ENCODE results near the gene CCM2. TPM values are rescaled to one million over a fixed set of nuclear protein-coding genes. Genes with fewer than 3 reads are reported as not detected.

CCM2 gene
- total and polyA plus RNA-seq, 2 of the 8 experiments (the other 6 are each of a cell fraction or from before 2014, with no cell fraction given) = 31.6 to 41.2 TPM

DNA sequence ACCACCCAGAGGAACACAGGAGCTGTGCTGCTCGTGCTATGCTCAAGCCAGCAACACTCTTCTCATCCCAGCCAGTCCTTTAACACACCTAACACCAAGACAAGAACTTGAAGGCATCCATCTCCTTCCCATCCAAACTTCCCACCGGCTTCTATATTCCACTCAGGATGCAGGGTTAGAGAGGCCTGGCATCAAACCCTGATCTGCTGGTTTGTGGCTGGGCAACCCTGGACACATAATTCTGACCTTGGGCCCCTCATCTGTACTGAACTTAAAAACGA lies 15.6 kb upstream of the CCM2 start:
- peaks cover 9% of the 10 kb centered on the region; the same call in 1 of the 2 replicates for H3K23me2 ChIP-seq (ENCODE audit: low read depth, low read length)
- no peak overlapping the region for H4K8ac ChIP-seq (ENCODE audit: extremely low read depth, insufficient read depth, low read length)
- H3K4me2 ChIP-seq (ENCODE audit: insufficient read depth in 1 of 2, low read depth in 2 of 2, low read length in 2 of 2) = peak overlapping the region; percentile 88 to 98
- no peak overlapping the region for H2BK5ac ChIP-seq (ENCODE audit: low read depth, low read length)
- H3K4me1 ChIP-seq (replicated peaks in 1 of 4; ENCODE audit: control insufficient read depth in 3 of 4, insufficient read depth in 4 of 4, low read length in 3 of 4) = peaks cover 0 to 7% (median 5%) of the 10 kb centered on the region in 4 experiments; a peak in 3 of 7 replicates
- H3K56ac ChIP-seq (replicated peaks; ENCODE audit: insufficient read length, low read depth, low read length) = no peak overlapping the region
- H2BK120ac ChIP-seq (replicated peaks; ENCODE audit: low read depth, low read length) = no peak overlapping the region
- ChIA-PET POLR2A (ENCODE audit: partially characterized antibody) (interaction anchor here (0.9 to 13.3 kb wide), 10 partner anchors 10 to 220 kb away, joined by 3 to 327 read pairs (median 8); partner anchors contain the start of genes CCM2, H2AZ2 and TBRG4), CTCF (ENCODE audit: partially characterized antibody) (interaction anchor here (0.6 to 5.4 kb wide), 2 partner anchors 11 to 186 kb away, joined by 3 to 43 read pairs; no protein-coding TSS in a partner anchor)
- no peak overlapping the region for H2BK20ac ChIP-seq (ENCODE audit: low read length)
- peaks cover 8 to 18% of the 10 kb centered on the region in 2 experiments for H4K20me1 ChIP-seq (replicated peaks in 1 of 2; ENCODE audit: control insufficient read depth in 1 of 2, insufficient read depth in 2 of 2, low read length in 2 of 2)
- FAIRE-seq = no peak
- H3K79me1 ChIP-seq (ENCODE audit: low read depth, low read length) = no peaks in the 10 kb centered on the region
- H3K36me3 ChIP-seq (ENCODE audit: control insufficient read depth in 2 of 4, insufficient read depth in 4 of 4, low read length in 3 of 4) = peaks cover 17 to 39% (median 33%) of the 10 kb centered on the region in 4 experiments
- no peaks in the 10 kb centered on the region for H3K27me3 ChIP-seq (replicated peaks in 1 of 4; ENCODE audit: control insufficient read depth in 3 of 4, extremely low read depth in 1 of 4, insufficient read depth in 3 of 4, low read length in 3 of 4)
- H3K4me3 ChIP-seq (ENCODE audit: extremely low read depth in 1 of 4, insufficient read depth in 2 of 4, low read depth in 3 of 4, low read length in 4 of 4) = peak overlapping the region; percentile 12 to 96 (median 90); a peak in 6 of 8 replicates
- no peak overlapping the region for H3K18ac ChIP-seq (ENCODE audit: extremely low read depth, low read length)
- no peak overlapping the region for H2BK12ac ChIP-seq (ENCODE audit: low read depth, low read length)
- no peak overlapping the region for H2BK15ac ChIP-seq (ENCODE audit: low read length)
- H2AFZ ChIP-seq (ENCODE audit: low read length) = no peak overlapping the region
- H2AK5ac ChIP-seq (ENCODE audit: low read depth, low read length) = no peak overlapping the region
- H3K27ac ChIP-seq (ENCODE audit: low read depth, low read length) = no peak overlapping the region
- H3K14ac ChIP-seq (ENCODE audit: insufficient read length) = no peak overlapping the region
- H3K4ac ChIP-seq (replicated peaks; ENCODE audit: insufficient read length, low read depth, low read length) = no peak overlapping the region
- WGBS, 2 experiments (ENCODE audit: extremely low coverage in 1 of 2, insufficient coverage in 1 of 2, insufficient read length in 1 of 2, insufficient replicate concordance in 2 of 2, low coverage in 1 of 2, low lambda C conversion rate in 2 of 2, missing lambda C conversion rate in 1 of 2) = 90% methylated on average over 3 of the region's 3 CpGs; no CpG with 5 or more reads in 1 of the 2 experiments
- no peak overlapping the region for H3K23ac ChIP-seq (ENCODE audit: insufficient read length)
- H3K9me3 ChIP-seq (ENCODE audit: insufficient read depth in 2 of 2, low read depth in 1 of 2, low read length in 1 of 2) = no peaks in the 10 kb centered on the region
- H4K91ac ChIP-seq (replicated peaks; ENCODE audit: insufficient read length, low read length) = no peak overlapping the region
- H4K5ac ChIP-seq (ENCODE audit: insufficient read length, low read depth, low read length) = no peak overlapping the region
- TF ChIP-seq RXRA (IDR thresholded peaks at IDR 0.05; ENCODE audit: insufficient read depth, low read depth, low read length) (no peak), POLR2AphosphoS5 (IDR thresholded peaks at IDR 0.05; ENCODE audit: low read depth, low read length) (0 out of 2 replicates have a peak, but pooled peaks have one; percentile 21)
- peak overlapping the region in 1 of 4 experiments; percentile 50; a peak in 1 of 7 replicates for H3K9ac ChIP-seq (replicated peaks in 1 of 4; ENCODE audit: extremely low read depth in 1 of 4, low read depth in 3 of 4, low read length in 3 of 4)
- peaks cover 18 to 26% of the 10 kb centered on the region in 2 experiments for H3K79me2 ChIP-seq (ENCODE audit: control insufficient read depth in 1 of 2, insufficient read depth in 2 of 2, low read length in 2 of 2)
- DNase-seq (ENCODE audit: low read depth in 1 of 2, low spot score in 2 of 2) = no peak

All from H1 (cell line).